T-helper 2 cell treated with Interferon-gamma antibody and Interleukin-4, amounts not matched to agents 100 ng/mL and 5 ng/mL, for 36 hours (primary cell): ENCODE results near the gene PRX. TPM values are rescaled to one million over a fixed set of nuclear protein-coding genes. Genes with fewer than 3 reads are reported as not detected.
"Not testable (repeated sequence)": the region's sequence is repeated elsewhere in the genome, so short reads cannot be mapped to it uniquely, and the experiment has no call there.

Experiments
- intact Hi-C: fragments of 100-400 bp; cut with micrococcal nuclease; formaldehyde crosslinking; loops from one replicate; pipeline ENCODE4 v1.15.1; 2023
- total RNA-seq: library from RNA; stranded (reverse); gene quantifications from 2 replicates; pipeline ENCODE4 v1.2.3, GENCODE V29; 2022

The PRX gene, protein sequence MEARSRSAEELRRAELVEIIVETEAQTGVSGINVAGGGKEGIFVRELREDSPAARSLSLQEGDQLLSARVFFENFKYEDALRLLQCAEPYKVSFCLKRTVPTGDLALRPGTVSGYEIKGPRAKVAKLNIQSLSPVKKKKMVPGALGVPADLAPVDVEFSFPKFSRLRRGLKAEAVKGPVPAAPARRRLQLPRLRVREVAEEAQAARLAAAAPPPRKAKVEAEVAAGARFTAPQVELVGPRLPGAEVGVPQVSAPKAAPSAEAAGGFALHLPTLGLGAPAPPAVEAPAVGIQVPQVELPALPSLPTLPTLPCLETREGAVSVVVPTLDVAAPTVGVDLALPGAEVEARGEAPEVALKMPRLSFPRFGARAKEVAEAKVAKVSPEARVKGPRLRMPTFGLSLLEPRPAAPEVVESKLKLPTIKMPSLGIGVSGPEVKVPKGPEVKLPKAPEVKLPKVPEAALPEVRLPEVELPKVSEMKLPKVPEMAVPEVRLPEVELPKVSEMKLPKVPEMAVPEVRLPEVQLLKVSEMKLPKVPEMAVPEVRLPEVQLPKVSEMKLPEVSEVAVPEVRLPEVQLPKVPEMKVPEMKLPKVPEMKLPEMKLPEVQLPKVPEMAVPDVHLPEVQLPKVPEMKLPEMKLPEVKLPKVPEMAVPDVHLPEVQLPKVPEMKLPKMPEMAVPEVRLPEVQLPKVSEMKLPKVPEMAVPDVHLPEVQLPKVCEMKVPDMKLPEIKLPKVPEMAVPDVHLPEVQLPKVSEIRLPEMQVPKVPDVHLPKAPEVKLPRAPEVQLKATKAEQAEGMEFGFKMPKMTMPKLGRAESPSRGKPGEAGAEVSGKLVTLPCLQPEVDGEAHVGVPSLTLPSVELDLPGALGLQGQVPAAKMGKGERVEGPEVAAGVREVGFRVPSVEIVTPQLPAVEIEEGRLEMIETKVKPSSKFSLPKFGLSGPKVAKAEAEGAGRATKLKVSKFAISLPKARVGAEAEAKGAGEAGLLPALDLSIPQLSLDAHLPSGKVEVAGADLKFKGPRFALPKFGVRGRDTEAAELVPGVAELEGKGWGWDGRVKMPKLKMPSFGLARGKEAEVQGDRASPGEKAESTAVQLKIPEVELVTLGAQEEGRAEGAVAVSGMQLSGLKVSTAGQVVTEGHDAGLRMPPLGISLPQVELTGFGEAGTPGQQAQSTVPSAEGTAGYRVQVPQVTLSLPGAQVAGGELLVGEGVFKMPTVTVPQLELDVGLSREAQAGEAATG (N-terminal part only)
- total RNA-seq = 0.77 and 0.80 TPM in 2 replicates

DNA sequence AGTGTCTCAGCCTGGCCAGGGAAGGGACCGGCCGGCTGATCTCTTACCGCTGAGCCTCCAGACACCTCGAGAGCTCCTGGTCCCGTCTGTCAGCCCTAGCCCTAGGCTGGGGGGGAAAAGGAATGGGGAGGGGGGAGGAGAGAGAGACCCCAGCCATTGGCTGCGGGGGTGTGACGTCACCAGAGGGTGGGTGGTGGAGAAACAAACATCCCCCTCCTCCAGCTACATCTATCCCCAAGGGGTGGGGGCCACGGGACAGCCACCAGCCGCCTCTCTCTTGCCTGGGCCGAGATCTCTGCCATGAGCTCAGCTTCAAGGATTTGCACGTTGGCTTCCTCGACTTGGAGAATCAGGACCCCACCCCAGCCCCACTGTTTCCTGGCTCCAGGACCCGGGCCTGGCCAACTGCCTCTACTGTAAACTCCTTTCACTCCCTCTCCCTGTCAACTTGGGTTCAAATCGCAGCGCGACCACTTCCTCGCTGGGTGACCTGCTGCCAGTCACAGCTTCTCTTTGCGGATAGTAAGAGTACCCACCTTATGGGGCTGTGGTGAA is at the start of gene PRX:
Gene PRX, minus strand, starts transcription at position 88 of the 555 bp plus-strand sequence. CDS start 5,446 bp downstream, outside the sequence.
- intact Hi-C loops = no loop called here

DNA sequence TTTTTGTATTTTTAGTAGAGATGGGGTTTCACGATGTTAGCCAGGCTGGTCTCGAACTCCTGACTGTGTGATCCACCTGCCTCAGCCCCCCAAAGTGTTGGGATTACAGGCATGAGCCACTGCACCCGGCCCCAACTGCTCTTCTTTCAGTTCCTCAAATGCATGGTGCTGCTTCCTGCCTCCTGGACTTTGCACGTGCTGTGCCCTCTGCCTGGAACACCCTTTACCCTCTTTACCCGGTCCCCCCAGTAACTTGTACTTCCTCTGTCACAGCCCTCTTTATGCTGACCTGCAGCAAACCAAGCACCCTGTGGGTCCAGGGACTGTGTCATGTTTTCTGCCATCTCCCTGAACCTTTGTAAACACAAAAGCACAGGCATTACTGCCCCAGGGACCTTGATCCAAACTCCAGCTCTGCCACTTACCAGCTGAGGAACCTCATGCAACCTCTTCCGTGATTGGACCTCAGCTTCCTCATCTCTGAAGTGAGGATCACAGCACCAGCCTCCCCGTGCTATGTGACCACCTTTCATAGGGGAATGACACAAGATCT is 48.6 kb upstream of the PRX start:
- intact Hi-C loops = no loop called here

DNA sequence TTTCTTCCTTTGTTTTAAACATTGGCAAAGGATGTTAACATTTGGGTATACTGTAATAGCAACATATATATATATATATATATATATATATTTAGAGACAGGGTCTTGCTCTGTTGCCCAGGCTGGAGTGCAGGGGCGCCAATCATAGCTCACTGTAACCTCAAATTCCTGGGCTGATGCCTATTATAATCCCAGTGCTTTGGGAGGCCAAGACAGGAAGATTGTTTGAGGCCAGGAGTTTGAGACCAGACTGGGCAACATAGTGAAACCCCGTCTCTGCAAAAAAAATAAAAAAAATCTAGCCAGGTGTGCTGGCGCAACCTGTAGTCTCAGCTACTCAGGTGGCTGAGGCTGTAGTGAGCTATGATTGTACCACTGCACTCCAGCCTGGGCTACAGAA is 47.0 kb upstream of the PRX start:
- intact Hi-C loops = no loop called here

DNA sequence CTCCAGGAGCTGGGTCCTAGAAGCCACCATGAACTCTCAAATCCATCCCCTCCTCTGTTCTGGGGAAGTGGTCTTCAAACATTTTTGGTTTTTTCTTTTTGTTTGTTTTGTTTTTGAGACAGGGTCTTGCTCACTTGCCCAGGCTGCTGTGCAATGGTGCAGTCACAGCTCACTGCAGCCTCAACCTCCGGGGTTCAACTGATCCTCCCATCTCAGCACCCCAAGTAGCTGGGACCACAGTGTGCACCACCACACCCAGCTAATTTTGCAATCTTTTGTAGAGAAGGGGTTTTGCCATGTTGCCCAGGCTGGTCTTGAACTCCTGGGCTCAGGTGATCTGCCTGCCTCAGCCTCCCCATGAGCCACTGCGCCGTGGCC is 45.4 kb upstream of the PRX start:
- intact Hi-C loops = no loop called here

DNA sequence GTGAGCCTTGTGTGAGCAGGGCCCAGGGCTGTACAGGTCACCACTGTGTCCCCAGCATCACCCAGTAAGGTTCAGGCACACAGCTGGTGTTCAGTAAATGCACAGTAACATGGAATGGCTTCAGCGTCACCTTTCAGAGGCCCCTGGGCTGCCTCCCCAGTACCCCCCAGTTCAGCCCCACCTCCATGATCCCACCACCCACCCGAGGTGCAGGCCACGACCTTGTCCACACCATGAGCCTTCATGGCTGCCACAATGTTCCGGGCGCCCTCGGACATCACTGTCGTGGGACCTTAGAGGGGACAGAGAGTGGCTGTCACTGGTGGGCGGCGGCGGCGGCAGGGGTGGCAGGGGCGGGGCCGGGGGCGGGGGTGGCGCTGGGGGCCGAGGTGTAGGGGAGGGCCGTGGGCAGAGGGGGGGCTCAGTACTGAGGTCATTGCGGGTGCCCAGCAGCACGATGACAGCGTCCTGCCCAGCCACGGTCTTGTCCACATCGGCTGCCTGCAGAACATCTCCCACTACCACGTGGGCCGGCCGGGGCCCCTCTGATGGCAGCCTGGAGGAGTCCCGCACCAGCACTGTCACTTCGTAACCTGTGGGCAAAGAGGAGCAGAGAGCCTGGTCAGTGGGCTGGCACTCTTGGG is 44.9 kb upstream of the PRX start:
- intact Hi-C loops = no loop called here

DNA sequence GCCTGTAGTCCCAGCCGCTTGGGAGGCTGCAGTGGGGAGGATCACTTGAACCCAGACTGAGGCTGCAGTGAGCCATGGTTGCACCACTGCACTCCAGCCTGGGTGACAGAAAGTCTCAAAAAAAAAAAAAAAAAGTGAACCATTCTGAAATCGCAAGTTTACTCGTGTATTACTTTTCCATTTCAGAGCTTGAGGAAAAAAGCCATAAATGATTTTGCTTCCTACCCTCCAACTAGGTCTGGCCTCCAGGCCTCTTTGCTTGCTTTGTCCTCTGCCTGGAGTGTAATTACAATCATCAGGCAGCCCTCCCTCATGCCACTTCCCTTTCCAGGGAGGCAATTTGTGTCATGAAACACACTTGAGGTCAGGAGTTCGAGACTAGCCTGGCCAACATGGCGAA is 43.9 kb upstream of the PRX start:
- intact Hi-C loops = no loop called here

DNA sequence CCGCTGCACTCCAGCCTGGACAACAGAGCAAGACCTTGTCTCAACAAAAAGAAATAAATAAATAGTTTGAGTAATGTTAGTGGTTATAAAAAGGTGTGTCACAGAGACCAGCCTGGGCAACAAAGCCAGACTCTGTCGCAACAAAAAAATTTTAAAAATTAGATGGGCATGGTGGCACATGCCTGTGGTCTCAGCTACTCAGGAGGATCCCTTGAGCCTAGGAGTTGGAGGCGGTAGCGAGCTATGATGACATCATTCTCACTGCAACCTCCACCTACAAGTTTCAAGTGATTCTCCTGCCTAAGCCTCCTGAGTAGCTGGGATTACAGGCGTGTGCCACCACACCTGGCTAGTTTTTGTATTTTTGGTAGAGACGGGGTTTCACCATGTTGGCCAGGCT is 40.8 kb upstream of the PRX start:
- intact Hi-C loops = not testable (repeated sequence)

DNA sequence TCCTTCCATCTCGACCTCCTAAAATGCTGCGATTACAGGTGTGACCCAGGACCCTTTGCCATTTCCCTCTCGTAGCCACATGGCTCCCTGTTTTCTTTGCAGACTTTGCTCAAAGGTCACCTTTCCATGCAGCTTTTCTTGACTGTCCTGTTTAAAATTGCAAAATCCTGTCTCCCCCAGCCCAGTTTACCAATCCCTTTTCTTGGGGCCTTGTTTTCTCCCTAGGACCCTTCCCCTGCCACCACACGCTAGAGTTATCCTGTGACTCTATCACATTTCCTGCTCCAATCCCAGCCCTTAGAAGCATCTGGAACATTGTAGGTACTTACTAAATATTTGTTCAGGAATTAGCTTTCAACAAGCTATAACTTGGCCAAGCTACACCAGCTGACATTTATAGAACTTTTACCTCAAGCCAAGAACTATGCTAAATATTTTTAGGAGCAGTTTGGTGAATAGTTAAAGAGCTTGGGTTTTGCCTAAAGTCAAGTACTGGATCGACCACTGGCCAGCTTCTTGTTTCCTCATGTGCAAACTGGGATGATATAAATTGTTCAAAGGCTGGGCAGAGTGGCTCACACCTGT is 40.1 kb upstream of the PRX start:
- intact Hi-C loops = no loop called here

DNA sequence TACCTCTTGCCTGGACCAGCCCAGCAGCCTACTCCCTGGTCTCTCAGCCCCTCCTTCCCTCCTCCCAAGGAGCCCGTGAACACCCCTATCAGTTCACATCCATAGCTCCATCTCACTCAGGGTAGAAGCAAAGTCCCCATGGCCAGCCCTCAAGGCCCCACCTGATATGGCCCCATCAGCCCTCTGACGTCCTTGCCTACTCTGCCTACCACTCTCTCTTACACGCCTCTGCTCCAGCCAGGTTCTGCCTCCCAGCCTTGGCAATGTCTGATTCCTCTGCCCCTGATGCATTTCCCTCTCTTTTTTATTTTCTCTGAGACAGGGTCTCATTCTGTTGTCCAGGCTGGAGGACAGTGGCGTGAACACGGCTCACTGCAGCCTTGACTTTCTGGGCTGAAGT is 38.8 kb upstream of the PRX start:
- intact Hi-C loops = no loop called here

DNA sequence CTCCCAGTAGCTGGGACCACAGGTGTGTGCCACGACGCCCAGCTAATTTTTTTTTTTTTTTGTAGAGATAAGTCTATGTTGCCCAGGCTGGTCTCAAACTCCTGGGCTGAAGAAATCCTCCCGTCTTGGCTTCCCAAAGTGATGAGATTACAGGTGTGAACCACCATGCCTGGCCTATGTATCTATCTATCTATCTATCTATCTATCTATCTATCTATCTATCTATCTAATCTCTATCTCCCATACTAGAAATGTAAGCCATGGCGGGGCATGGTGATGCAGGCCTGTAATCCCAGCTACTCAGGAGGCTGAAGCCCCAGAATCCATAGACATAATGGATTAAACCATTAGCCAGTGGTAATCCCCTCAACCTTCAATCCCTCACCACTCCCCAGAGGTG is 37.5 kb upstream of the PRX start:
- intact Hi-C loops = no loop called here

DNA sequence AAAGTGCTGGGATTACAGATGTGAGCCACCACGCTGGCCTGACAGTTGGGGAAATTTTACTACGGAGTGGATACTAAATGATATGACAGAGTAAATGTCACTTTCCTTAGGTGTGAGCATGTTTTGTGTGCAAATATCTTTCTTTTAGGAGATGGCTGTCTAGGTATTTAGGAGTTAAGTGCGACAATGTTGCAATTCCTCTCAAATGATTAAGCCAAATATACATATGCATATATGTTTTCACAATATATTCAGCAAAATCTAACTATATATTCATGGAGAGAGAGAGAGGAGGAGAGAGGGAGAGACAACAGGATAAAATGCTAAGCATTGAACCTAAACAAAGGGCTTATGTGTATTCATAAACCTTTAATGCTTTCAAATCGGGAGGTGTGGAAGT is 36.3 kb upstream of the PRX start:
- intact Hi-C loops = loop anchor here (10.0 kb wide), 1 partner anchor 325 kb away; the partner anchor contains the start of genes MIA and RAB4B

DNA sequence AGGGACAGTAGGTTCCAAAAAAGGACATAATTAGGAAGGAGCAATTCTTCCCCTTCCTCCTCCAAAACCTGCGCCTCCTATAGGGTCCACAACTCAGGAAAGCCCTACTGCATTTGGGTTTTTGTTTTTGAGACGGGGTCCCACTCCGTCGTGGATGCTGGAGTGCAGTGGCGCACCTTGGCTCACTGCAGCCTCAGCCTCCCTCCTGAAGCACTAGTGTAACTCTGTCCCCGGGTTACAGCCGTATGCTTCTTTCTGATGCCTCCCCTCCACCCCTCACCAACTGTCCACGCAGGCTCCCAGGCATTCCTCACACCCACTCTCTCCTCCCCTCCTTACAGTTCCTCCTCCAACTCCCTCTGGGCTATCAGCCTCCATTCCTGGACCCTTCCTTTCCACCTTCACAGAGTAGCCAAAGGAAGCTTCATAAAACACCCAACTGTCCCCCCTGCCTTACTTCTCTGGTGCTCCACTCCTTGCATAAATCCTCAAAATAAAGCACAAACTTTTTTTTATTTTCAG is 33.1 kb upstream of the PRX start:
- intact Hi-C loops = loop anchor here (10.0 kb wide), 1 partner anchor 328 kb away; the partner anchor contains the start of genes MIA and RAB4B

DNA sequence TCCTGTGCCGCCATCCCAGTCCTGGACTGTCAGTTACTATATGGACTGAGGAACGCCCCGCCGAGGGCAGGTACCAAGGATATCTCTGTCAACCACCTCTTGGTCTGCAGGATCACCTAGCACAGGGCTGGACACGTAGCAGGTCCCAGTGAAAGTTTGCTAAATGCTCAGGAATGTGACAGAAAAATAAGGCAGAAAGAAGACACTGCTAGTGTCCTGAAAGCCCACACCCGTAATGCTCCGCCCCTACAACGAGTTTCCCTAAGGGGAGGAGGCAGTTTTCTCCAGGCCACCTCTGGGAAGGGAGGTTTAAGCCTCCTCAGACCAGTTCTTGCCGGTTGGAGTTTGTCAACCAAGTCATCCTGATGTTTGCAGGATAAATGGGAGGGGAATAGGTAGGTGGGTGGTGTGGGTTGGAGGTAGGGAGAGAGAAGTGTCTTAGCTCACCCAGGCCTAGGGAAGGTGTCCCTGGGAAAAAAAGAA is 32.6 kb upstream of the PRX start:
- intact Hi-C loops = loop anchor here (2.0 to 10.0 kb wide), 2 partner anchors 159 to 329 kb away; partner anchors contain the start of genes MIA and RAB4B

DNA sequence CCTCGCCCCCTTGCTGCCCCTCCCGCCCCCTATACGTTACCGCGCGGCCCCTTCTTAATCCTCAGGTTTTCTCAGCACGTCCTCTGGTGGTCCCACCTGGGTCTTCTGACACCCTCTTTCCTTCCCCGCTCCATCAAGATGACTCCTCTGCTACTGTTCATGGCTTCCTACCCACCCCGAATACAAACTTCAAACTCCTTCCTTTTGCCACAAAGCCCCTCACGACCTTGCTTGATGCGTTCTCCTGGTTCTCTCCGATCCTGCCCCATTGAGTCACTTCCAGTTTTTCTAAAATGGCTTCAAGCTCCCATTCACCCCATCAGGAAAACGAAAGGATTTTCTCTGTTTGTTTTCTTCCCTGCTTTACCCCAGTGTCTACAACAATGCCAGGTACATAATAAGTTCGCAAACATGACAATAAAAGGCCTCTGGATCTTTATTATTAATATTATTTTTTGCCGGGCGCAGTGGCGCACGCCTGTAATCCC is 31.7 kb upstream of the PRX start:
- intact Hi-C loops = loop anchor here (1.0 to 10.0 kb wide), 6 partner anchors 20 to 330 kb away; partner anchors contain the start of genes AKT2, BLVRB, COQ8B and ITPKC

DNA sequence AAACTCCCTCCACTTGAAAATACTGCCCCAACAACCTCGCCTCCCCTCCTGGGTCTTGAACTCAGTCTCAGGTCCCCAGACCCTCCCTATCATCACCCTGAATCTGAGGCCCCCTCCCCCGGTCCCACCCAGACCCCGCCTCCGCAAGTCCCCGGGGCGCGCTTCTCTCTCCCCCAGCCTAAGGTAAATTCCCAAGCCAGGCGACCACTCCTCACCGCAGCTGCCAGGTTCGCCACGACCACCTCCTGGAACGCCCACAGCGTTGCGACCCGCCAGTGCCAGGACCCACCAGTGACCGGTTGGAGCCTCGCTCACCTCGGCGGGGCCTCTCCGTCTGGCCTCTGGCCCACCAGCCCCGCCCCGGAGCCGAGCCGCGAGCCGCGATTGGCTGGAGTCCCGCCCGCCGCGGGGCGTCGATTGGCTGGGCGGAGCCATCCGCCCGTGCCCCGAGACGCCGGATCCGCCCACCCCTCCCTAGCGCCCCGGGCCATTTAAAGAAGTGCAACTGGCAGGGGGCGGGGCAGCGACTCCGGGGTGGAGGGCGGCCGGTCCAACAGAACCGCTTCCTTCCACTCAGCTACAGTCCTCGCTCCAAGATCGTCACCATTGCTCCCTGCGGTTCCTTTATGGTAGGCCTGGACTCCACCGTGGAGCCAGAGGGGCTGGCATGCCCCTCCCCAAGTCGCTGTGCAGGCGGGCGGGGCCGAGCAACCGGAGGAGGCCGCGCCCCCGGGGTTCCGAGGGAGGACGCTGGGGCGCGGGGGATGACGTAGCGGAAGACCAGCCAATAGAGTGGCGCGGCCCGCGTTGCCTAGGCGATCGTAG is 31.0 kb upstream of the PRX start, which contains the start of gene SERTAD3:
Gene SERTAD3, minus strand, starts transcription at position 336 of the 825 bp plus-strand sequence. CDS start 2,255 bp downstream, outside the sequence.
- intact Hi-C loops = loop anchor here (1.0 to 10.0 kb wide), 10 partner anchors 18 to 355 kb away; partner anchors contain the start of genes AKT2, BLVRB, C19orf47 and COQ8B

DNA sequence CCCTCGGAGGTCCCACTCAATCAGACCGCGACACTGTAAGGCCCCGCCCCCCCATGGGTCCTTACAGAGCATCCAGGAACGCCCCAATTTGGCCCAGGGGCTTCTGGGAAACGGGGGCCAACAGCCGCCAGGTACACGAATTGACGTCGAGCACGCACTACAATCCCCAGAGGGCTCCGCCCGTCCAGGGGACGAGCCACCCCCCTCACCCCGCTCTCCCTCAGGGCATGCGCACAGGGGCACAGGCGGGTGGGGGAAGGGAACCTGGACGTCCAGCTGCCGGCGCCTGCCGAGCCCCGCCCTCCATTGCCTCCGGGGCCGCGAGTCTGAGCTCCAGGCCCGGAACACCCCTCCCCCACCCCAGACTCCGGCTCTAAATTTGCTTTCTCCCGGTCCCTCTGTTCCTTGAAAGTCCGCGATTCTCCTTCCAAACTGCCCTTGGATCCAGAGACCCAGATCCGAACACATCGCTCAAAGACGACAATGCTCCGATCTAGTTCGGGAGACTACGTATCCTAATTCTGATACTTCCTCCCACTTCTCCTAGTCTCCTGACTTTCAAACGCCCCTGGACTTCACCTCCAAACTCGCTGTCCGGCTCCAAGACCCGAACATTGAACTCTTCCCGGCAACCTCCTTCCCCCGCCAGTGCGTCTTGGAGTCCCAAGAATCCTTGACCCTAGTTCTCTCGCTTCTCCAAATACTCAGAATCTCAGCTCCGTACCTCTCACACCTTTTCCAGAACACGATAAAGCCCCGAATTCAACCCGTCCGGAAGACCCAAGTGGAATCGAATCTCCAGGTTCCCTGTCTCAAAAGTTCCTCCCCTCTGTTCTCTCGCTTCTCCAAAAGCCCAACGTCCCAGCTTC is 30.2 kb upstream of the PRX start:
- intact Hi-C loops = loop anchor here (1.0 to 10.0 kb wide), 6 partner anchors 17 to 356 kb away; partner anchors contain the start of genes C19orf47, COQ8B, EGLN2 and ITPKC
